MCF 10A (cell line): ENCODE results near the gene SYNGR4. TPM values are rescaled to one million over a fixed set of nuclear protein-coding genes. Genes with fewer than 3 reads are reported as not detected.
"Not testable (repeated sequence)": the region's sequence is repeated elsewhere in the genome, so short reads cannot be mapped to it uniquely, and the experiment has no call there.

Experiments
- BruUV-seq: library from RNA; stranded (reverse); fragments of 400-500 nt; replicated peaks from 2 replicates; lab custom pipeline; 2021; lab: Mats Ljungman, UMichigan
- CTCF ChIA-PET: fragments of 300-600 bp; sonication (Branson Sonifier 250); formaldehyde crosslinking; extraction: SDS; loops from one replicate; lab custom pipeline; 2021; ENCODE audit warnings: antibody characterized with exemption, inconsistent platforms; lab: Yijun Ruan, JAX
- POLR2A ChIA-PET: fragments of 300-600, 350-650 bp; sonication (Branson Sonifier 250); formaldehyde crosslinking; extraction: SDS; loops from one replicate; lab custom pipeline; 2020; ENCODE audit warnings: antibody characterized with exemption, inconsistent platforms; lab: Yijun Ruan, JAX
- DNase-seq: peaks from one replicate; pipeline ENCODE4 v3.0.0-alpha.2; 2018; ENCODE audit not compliant: unreplicated experiment
- H3K27ac Mint-ChIP-seq: one replicate; pipeline ENCODE4 v1.8.0; 2022; ENCODE audit warnings: mild to moderate bottlenecking, low read depth, mixed read lengths; ENCODE audit not compliant: unreplicated experiment
- H3K27me3 Mint-ChIP-seq: one replicate; pipeline ENCODE4 v1.8.0; 2022; ENCODE audit warnings: mixed read lengths; ENCODE audit not compliant: insufficient read depth, unreplicated experiment
- H3K36me3 Mint-ChIP-seq: one replicate; pipeline ENCODE4 v1.8.0; 2022; ENCODE audit warnings: mild to moderate bottlenecking, moderate library complexity, mixed read lengths; ENCODE audit not compliant: insufficient read depth, unreplicated experiment
- H3K4me1 Mint-ChIP-seq: one replicate; pipeline ENCODE4 v1.8.0; 2022; ENCODE audit warnings: mixed read lengths; ENCODE audit not compliant: insufficient read depth, unreplicated experiment
- H3K4me3 Mint-ChIP-seq: one replicate; pipeline ENCODE4 v1.8.0; 2022; ENCODE audit warnings: mild to moderate bottlenecking, moderate library complexity, mixed read lengths; ENCODE audit not compliant: unreplicated experiment
- H3K9me3 Mint-ChIP-seq: one replicate; pipeline ENCODE4 v1.8.0; 2022; ENCODE audit warnings: mixed read lengths; ENCODE audit not compliant: unreplicated experiment
- intact Hi-C: fragments of 100-400 bp; cut with micrococcal nuclease; formaldehyde crosslinking; loops from 2 replicates; pipeline ENCODE4 v1.14.1; 2022
- total RNA-seq: library from RNA; stranded (reverse); gene quantifications from 2 replicates; pipeline ENCODE4 v1.2.3, GENCODE V29; 2022
- TF ChIP-seq, protein P1 (sequence below): fragments of 200-600 bp; IDR thresholded peaks from one replicate; pipeline ENCODE4 v1.8.0; 2022; ENCODE audit warnings: antibody characterized with exemption, mild to moderate bottlenecking; ENCODE audit not compliant: unreplicated experiment

SYNGR4 gene
- total RNA-seq, 1 experiment from 2014 or later, result not detected

DNA sequence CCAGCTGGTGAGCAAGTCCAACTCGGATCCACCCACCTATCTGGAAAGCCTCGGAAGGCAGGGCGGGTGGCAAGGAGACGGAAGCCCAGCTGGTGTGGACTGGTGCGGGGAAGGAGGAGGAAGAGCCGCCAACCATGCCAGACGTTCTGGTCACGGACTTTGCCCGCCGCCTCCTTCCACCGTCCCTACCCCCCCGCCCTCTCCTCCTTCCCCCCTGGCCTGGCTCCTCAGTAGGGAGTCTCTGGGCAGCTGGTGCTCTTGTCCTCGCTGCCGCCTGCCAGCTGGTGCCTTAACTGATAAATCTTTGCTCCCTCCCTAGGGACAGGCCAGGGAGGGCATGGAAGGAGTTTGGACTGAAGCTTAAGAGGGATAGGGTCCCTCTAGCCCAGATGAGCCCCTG, 4.8 kb downstream of the SYNGR4 start:
- BruUV-seq, result no TSS peak
- no peak overlapping the region for H3K27ac Mint-ChIP-seq
- ChIA-PET CTCF (interaction anchor here (0.8 kb wide), 1 partner anchor 120 kb away, joined by 4 read pairs; no protein-coding TSS in a partner anchor), POLR2A (no interaction called here)
- TF ChIP-seq, protein P1, sequence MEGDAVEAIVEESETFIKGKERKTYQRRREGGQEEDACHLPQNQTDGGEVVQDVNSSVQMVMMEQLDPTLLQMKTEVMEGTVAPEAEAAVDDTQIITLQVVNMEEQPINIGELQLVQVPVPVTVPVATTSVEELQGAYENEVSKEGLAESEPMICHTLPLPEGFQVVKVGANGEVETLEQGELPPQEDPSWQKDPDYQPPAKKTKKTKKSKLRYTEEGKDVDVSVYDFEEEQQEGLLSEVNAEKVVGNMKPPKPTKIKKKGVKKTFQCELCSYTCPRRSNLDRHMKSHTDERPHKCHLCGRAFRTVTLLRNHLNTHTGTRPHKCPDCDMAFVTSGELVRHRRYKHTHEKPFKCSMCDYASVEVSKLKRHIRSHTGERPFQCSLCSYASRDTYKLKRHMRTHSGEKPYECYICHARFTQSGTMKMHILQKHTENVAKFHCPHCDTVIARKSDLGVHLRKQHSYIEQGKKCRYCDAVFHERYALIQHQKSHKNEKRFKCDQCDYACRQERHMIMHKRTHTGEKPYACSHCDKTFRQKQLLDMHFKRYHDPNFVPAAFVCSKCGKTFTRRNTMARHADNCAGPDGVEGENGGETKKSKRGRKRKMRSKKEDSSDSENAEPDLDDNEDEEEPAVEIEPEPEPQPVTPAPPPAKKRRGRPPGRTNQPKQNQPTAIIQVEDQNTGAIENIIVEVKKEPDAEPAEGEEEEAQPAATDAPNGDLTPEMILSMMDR, result no peak
- no peaks in the 10 kb centered on the region for H3K27me3 Mint-ChIP-seq
- H3K4me1 Mint-ChIP-seq, result peaks cover 9% of the 10 kb centered on the region
- H3K36me3 Mint-ChIP-seq, result no peaks in the 10 kb centered on the region
- no peak overlapping the region for H3K4me3 Mint-ChIP-seq
- H3K9me3 Mint-ChIP-seq, result no peaks in the 10 kb centered on the region
- intact Hi-C loops, result no loop called here
- no peak for DNase-seq

DNA sequence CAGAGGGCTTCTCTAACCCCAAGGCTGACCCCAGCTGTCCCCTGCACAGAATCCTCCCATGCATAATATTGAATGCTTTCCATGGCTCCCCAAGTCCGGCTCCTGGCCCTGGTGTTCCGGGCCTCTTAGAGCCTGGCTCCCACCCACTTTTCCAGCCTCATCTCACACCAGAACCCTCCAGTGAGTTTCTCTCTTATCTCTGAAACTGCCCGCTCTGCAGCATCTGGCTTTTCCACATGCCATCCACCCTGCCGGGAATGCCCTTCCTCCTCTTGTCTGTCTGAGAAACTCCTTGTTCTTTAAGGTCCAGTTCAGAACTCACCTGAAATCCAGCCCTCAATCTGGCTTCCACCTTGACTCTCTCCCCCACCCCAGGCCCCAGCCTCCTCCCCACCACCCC, 6.8 kb downstream of the SYNGR4 start:
- BruUV-seq, result no TSS peak
- no peaks in the 10 kb centered on the region for H3K9me3 Mint-ChIP-seq
- H3K27me3 Mint-ChIP-seq, result no peaks in the 10 kb centered on the region
- TF ChIP-seq, protein P1, result no peak
- no peak overlapping the region for H3K4me3 Mint-ChIP-seq
- H3K36me3 Mint-ChIP-seq, result no peaks in the 10 kb centered on the region
- CTCF ChIA-PET, result interaction anchor here (1.8 kb wide), 1 partner anchor 20 kb away, joined by 9 read pairs; the partner anchor contains the start of gene KDELR1
- no peak for DNase-seq
- intact Hi-C loops, result no loop called here
- peaks cover 9% of the 10 kb centered on the region for H3K4me1 Mint-ChIP-seq
- H3K27ac Mint-ChIP-seq, result no peak overlapping the region
- POLR2A ChIA-PET, result no interaction called here

DNA sequence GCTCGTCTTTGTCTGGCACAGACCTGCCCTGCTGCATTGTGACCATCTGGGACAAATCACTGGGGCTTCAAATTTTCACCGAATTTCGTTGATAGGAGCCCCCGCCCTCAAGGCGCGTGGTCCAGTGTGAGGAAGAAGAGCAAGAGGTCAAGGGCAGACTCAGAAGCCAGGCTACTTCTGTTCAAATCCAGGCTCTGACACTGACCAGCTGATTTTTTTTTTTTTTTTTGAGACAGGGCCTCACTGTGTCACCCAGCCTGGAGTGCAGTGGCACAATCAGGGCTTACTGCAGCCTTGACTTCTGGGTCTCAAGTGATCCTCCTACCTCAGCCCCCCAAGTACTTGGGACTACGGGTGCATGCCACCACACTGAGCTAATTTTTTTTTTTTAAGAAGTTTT, 7.2 kb downstream of the SYNGR4 start:
- no peaks in the 10 kb centered on the region for H3K27me3 Mint-ChIP-seq

DNA sequence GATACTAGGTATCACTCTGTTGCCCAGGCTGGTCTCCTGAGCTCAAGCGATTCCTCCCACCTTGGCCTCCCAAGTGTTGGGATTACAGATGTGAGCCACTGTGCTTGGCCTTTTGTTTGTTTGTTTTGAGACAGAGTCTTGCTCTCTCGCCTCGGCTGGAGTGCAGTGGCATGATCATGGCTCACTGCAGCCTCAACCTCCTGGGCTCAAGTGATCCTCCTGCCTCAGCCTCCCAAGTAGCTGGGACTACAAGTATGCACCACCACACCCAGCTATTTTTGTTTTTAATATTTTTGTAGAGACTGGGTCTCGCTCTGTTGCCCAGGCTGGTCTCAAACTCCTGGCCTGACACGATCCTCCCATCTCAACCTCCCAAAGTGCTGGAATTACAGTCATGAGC, 7.6 kb downstream of the SYNGR4 start:
- DNase-seq, intact Hi-C loops, H3K9me3 Mint-ChIP-seq, POLR2A ChIA-PET, H3K4me3 Mint-ChIP-seq, H3K4me1 Mint-ChIP-seq, BruUV-seq, H3K27ac Mint-ChIP-seq, H3K36me3 Mint-ChIP-seq, H3K27me3 Mint-ChIP-seq: not testable (repeated sequence)
- CTCF ChIA-PET, result interaction anchor here (1.2 to 1.8 kb wide), 2 partner anchors 12 to 19 kb away, joined by 3 to 9 read pairs; partner anchors contain the start of gene KDELR1

More for the DNA sequence above, 7.2 kb downstream of the SYNGR4 start:
- Mint-ChIP-seq H3K4me1 (peaks cover 9% of the 10 kb centered on the region), H3K9me3 (no peaks in the 10 kb centered on the region), H3K27ac (no peak overlapping the region), H3K36me3 (no peaks in the 10 kb centered on the region), H3K4me3 (no peak overlapping the region)
- BruUV-seq, result no TSS peak
- ChIA-PET CTCF (interaction anchor here (1.2 to 1.8 kb wide), 2 partner anchors 12 to 20 kb away, joined by 3 to 9 read pairs; partner anchors contain the start of gene KDELR1), POLR2A (no interaction called here)
- intact Hi-C loops, result no loop called here
- TF ChIP-seq, protein P1, result no peak
- no peak for DNase-seq
